ENCODE results near the gene SLC8A2. TPM values are rescaled to one million over a fixed set of nuclear protein-coding genes. Genes with fewer than 3 reads are reported as not detected.

Gene SLC8A2
- total and polyA plus RNA-seq, 4 donors, result 3.2 to 37.5 (median 23.4) TPM

GRCh38 chr19:47435883-47436417 is 35.7 kb downstream of the SLC8A2 start:
- Histone ChIP-seq H3K27me3 (ENCODE audit: control insufficient read depth, insufficient read depth, low read length) (peaks cover 10% of the 10 kb centered on the region), H3K36me3 (ENCODE audit: control insufficient read depth, insufficient read depth, low read length) (peaks cover 7% of the 10 kb centered on the region), H3K4me1 (ENCODE audit: control insufficient read depth, insufficient read depth, low read length) (peaks cover 8% of the 10 kb centered on the region), H3K4me3 (ENCODE audit: low read depth, low read length) (no peak overlapping the region), H3K27ac (ENCODE audit: low read depth, low read length) (no peak overlapping the region), H3K9me3 (ENCODE audit: control insufficient read depth, insufficient read depth, low read length) (no peaks in the 10 kb centered on the region)
- WGBS (ENCODE audit: insufficient coverage), result 87% methylated on average over 6 of the region's 6 CpGs
- DNase-seq (ENCODE audit: low read depth in 4 of 6, low spot score in 6 of 6), result no peak

GRCh38 chr19:47435196-47435595 is 36.5 kb downstream of the SLC8A2 start:
- H3K27me3 ChIP-seq (ENCODE audit: control insufficient read depth, insufficient read depth, low read length), result peaks cover 18% of the 10 kb centered on the region
- H3K4me1 ChIP-seq (ENCODE audit: control insufficient read depth, insufficient read depth, low read length), result peaks cover 14% of the 10 kb centered on the region
- H3K9me3 ChIP-seq (ENCODE audit: control insufficient read depth, insufficient read depth, low read length), result no peaks in the 10 kb centered on the region
- no peak for DNase-seq (ENCODE audit: low read depth in 4 of 6, low spot score in 6 of 6)
- peaks cover 5% of the 10 kb centered on the region for H3K36me3 ChIP-seq (ENCODE audit: control insufficient read depth, insufficient read depth, low read length)
- no peak overlapping the region for H3K27ac ChIP-seq (ENCODE audit: low read depth, low read length)
- 57% methylated on average over 12 of the region's 16 CpGs for WGBS (ENCODE audit: insufficient coverage)
- no peak overlapping the region for H3K4me3 ChIP-seq (ENCODE audit: low read depth, low read length)

GRCh38 chr19:47434088-47434487 is 37.6 kb downstream of the SLC8A2 start:
- H3K27me3 ChIP-seq (ENCODE audit: control insufficient read depth, insufficient read depth, low read length), result peaks cover 26% of the 10 kb centered on the region

GRCh38 chr19:47433121-47433520 is 38.6 kb downstream of the SLC8A2 start:
- H3K27me3 ChIP-seq (ENCODE audit: control insufficient read depth, insufficient read depth, low read length), result peaks cover 27% of the 10 kb centered on the region
- no peak overlapping the region for H3K27ac ChIP-seq (ENCODE audit: low read depth, low read length)
- H3K9me3 ChIP-seq (ENCODE audit: control insufficient read depth, insufficient read depth, low read length), result no peaks in the 10 kb centered on the region
- 50% methylated on average over 1 of the region's 1 CpG for WGBS (ENCODE audit: insufficient coverage)
- no peak for DNase-seq (ENCODE audit: low read depth in 4 of 6, low spot score in 6 of 6)
- no peak overlapping the region for H3K4me3 ChIP-seq (ENCODE audit: low read depth, low read length)
- H3K4me1 ChIP-seq (ENCODE audit: control insufficient read depth, insufficient read depth, low read length), result peaks cover 32% of the 10 kb centered on the region
- H3K36me3 ChIP-seq (ENCODE audit: control insufficient read depth, insufficient read depth, low read length), result peaks cover 5% of the 10 kb centered on the region

More at GRCh38 chr19:47434088-47434487, 37.6 kb downstream of the SLC8A2 start:
- WGBS (ENCODE audit: insufficient coverage), result 71% methylated on average over 7 of the region's 7 CpGs
- DNase-seq (ENCODE audit: low read depth in 4 of 6, low spot score in 6 of 6), result no peak
- Histone ChIP-seq H3K4me3 (ENCODE audit: low read depth, low read length) (no peak overlapping the region), H3K27ac (ENCODE audit: low read depth, low read length) (no peak overlapping the region), H3K36me3 (ENCODE audit: control insufficient read depth, insufficient read depth, low read length) (peaks cover 5% of the 10 kb centered on the region), H3K9me3 (ENCODE audit: control insufficient read depth, insufficient read depth, low read length) (no peaks in the 10 kb centered on the region), H3K4me1 (ENCODE audit: control insufficient read depth, insufficient read depth, low read length) (peaks cover 23% of the 10 kb centered on the region)

GRCh38 chr19:47432499-47432898 is 39.2 kb downstream of the SLC8A2 start:
- H3K36me3 ChIP-seq (ENCODE audit: control insufficient read depth, insufficient read depth, low read length), result peaks cover 5% of the 10 kb centered on the region
- no peak overlapping the region for H3K27ac ChIP-seq (ENCODE audit: low read depth, low read length)
- DNase-seq (ENCODE audit: low read depth in 4 of 6, low spot score in 6 of 6), result no peak
- peaks cover 39% of the 10 kb centered on the region for H3K4me1 ChIP-seq (ENCODE audit: control insufficient read depth, insufficient read depth, low read length)
- peaks cover 27% of the 10 kb centered on the region for H3K27me3 ChIP-seq (ENCODE audit: control insufficient read depth, insufficient read depth, low read length)
- no peaks in the 10 kb centered on the region for H3K9me3 ChIP-seq (ENCODE audit: control insufficient read depth, insufficient read depth, low read length)
- H3K4me3 ChIP-seq (ENCODE audit: low read depth, low read length), result no peak overlapping the region

GRCh38 chr19:47432091-47432490 is 39.6 kb downstream of the SLC8A2 start:
- Histone ChIP-seq H3K27ac (ENCODE audit: low read depth, low read length) (no peak overlapping the region), H3K36me3 (ENCODE audit: control insufficient read depth, insufficient read depth, low read length) (peaks cover 5% of the 10 kb centered on the region), H3K4me1 (ENCODE audit: control insufficient read depth, insufficient read depth, low read length) (peaks cover 42% of the 10 kb centered on the region), H3K27me3 (ENCODE audit: control insufficient read depth, insufficient read depth, low read length) (peaks cover 27% of the 10 kb centered on the region), H3K4me3 (ENCODE audit: low read depth, low read length) (no peak overlapping the region), H3K9me3 (ENCODE audit: control insufficient read depth, insufficient read depth, low read length) (no peaks in the 10 kb centered on the region)
- WGBS (ENCODE audit: insufficient coverage), result 77% methylated on average over 18 of the region's 18 CpGs
- DNase-seq (ENCODE audit: low read depth in 4 of 6, low spot score in 6 of 6), result no peak

- H3K4me1 ChIP-seq (ENCODE audit: control insufficient read depth, insufficient read depth, low read length), result peaks cover 39% of the 10 kb centered on the region
- peaks cover 27% of the 10 kb centered on the region for H3K27me3 ChIP-seq (ENCODE audit: control insufficient read depth, insufficient read depth, low read length)
- DNase-seq (ENCODE audit: low read depth in 4 of 6, low spot score in 6 of 6), result peak in 2 of 6 donors; percentile 39 to 66
- no peak overlapping the region for H3K27ac ChIP-seq (ENCODE audit: low read depth, low read length)
- H3K9me3 ChIP-seq (ENCODE audit: control insufficient read depth, insufficient read depth, low read length), result no peaks in the 10 kb centered on the region
- no peak overlapping the region for H3K4me3 ChIP-seq (ENCODE audit: low read depth, low read length)
- peaks cover 5% of the 10 kb centered on the region for H3K36me3 ChIP-seq (ENCODE audit: control insufficient read depth, insufficient read depth, low read length)
- 8% methylated on average over 69 of the region's 69 CpGs for WGBS (ENCODE audit: insufficient coverage)
Measured at GRCh38 chr19:47430041-47430802, 41.5 kb downstream of the SLC8A2 start.

GRCh38 chr19:47429140-47429793 is 42.4 kb downstream of the SLC8A2 start:
- Histone ChIP-seq H3K9me3 (ENCODE audit: control insufficient read depth, insufficient read depth, low read length) (no peaks in the 10 kb centered on the region), H3K27ac (ENCODE audit: low read depth, low read length) (no peak overlapping the region), H3K36me3 (ENCODE audit: control insufficient read depth, insufficient read depth, low read length) (peaks cover 5% of the 10 kb centered on the region), H3K4me1 (ENCODE audit: control insufficient read depth, insufficient read depth, low read length) (peaks cover 39% of the 10 kb centered on the region), H3K4me3 (ENCODE audit: low read depth, low read length) (no peak overlapping the region), H3K27me3 (ENCODE audit: control insufficient read depth, insufficient read depth, low read length) (peaks cover 27% of the 10 kb centered on the region)
- DNase-seq (ENCODE audit: low read depth in 4 of 6, low spot score in 6 of 6), result no peak
- WGBS (ENCODE audit: insufficient coverage), result 19% methylated on average over 4 of the region's 20 CpGs

GRCh38 chr19:47428177-47428894 is 43.4 kb downstream of the SLC8A2 start:
- peak; percentile 86 to 100 (median 96) for DNase-seq (ENCODE audit: low read depth in 4 of 6, low spot score in 6 of 6)
- Histone ChIP-seq H3K27ac (ENCODE audit: low read depth, low read length) (peak overlapping the region; percentile 58), H3K36me3 (ENCODE audit: control insufficient read depth, insufficient read depth, low read length) (peaks cover 5% of the 10 kb centered on the region), H3K9me3 (ENCODE audit: control insufficient read depth, insufficient read depth, low read length) (no peaks in the 10 kb centered on the region), H3K27me3 (ENCODE audit: control insufficient read depth, insufficient read depth, low read length) (peaks cover 27% of the 10 kb centered on the region), H3K4me3 (ENCODE audit: low read depth, low read length) (peak overlapping the region; percentile 20), H3K4me1 (ENCODE audit: control insufficient read depth, insufficient read depth, low read length) (peaks cover 39% of the 10 kb centered on the region)
- under 1% methylated on average over 26 of the region's 27 CpGs for WGBS (ENCODE audit: insufficient coverage)
